ENCODE data around the gene SLC16A12.

- TF ChIP-seq POLR2A (IDR thresholded peaks at IDR 0.05), result no peak
- TF ChIP-seq, protein P1, sequence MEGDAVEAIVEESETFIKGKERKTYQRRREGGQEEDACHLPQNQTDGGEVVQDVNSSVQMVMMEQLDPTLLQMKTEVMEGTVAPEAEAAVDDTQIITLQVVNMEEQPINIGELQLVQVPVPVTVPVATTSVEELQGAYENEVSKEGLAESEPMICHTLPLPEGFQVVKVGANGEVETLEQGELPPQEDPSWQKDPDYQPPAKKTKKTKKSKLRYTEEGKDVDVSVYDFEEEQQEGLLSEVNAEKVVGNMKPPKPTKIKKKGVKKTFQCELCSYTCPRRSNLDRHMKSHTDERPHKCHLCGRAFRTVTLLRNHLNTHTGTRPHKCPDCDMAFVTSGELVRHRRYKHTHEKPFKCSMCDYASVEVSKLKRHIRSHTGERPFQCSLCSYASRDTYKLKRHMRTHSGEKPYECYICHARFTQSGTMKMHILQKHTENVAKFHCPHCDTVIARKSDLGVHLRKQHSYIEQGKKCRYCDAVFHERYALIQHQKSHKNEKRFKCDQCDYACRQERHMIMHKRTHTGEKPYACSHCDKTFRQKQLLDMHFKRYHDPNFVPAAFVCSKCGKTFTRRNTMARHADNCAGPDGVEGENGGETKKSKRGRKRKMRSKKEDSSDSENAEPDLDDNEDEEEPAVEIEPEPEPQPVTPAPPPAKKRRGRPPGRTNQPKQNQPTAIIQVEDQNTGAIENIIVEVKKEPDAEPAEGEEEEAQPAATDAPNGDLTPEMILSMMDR (IDR thresholded peaks at IDR 0.05 in 4 of 5, conservative IDR thresholded peaks at IDR 0.05 in 1 of 5), result no peak
Measured at GRCh38 chr10:89413398-89413912, 121.9 kb downstream of the SLC16A12 start.
